ENCODE data around the gene SELENOO. TPM values are rescaled to one million over a fixed set of nuclear protein-coding genes. Genes with fewer than 3 reads are reported as not detected.

The SELENOO gene
- total and polyA plus RNA-seq, 2 donors (not counting 1 experiment from before 2014, with no cell fraction given): 62.1 to 74.6 TPM

- Histone ChIP-seq H3K27ac (ENCODE audit: low read length in 2 of 2) (no peak overlapping the region), H3K36me3 (replicated peaks in 1 of 2; ENCODE audit: control extremely low read depth in 1 of 2, control insufficient read depth in 1 of 2, extremely low read depth in 1 of 2, insufficient read depth in 2 of 2, low read length in 1 of 2) (peaks cover 0 to 65% of the 10 kb centered on the region in 2 experiments), H3K27me3 (replicated peaks in 1 of 4; ENCODE audit: control extremely low read depth in 1 of 4, control insufficient read depth in 3 of 4, insufficient read depth in 4 of 4, low read length in 3 of 4) (no peaks in the 10 kb centered on the region), H2AFZ (ENCODE audit: insufficient read depth, low read depth, low read length, poor library complexity, severe bottlenecking) (no peak overlapping the region), H3K9ac (ENCODE audit: low read length) (no peak overlapping the region), H3K79me2 (ENCODE audit: control insufficient read depth, insufficient read depth, low read length) (peaks cover 27% of the 10 kb centered on the region), H4K20me1 (ENCODE audit: control insufficient read depth, insufficient read depth, low read length, poor library complexity, severe bottlenecking) (peaks cover 68% of the 10 kb centered on the region), H3K4me3 (ENCODE audit: control extremely low read depth in 1 of 5, extremely low read depth in 1 of 5, insufficient read depth in 1 of 5, low read depth in 2 of 5, low read length in 4 of 5) (no peak overlapping the region), H3K9me3 (ENCODE audit: control extremely low read depth in 1 of 3, control insufficient read depth in 2 of 3, insufficient read depth in 1 of 3, low read length in 2 of 3) (no peaks in the 10 kb centered on the region), H3K4me1 (ENCODE audit: control insufficient read depth in 2 of 2, insufficient read depth in 2 of 2, low read length in 2 of 2) (peaks cover 4 to 9% of the 10 kb centered on the region in 2 donors), H3K4me2 (replicated peaks; ENCODE audit: low read depth, low read length, poor library complexity, severe bottlenecking) (no peak overlapping the region)
- H3K27me3 Mint-ChIP-seq: no peaks in the 10 kb centered on the region
- no peak overlapping the region for H3K27ac Mint-ChIP-seq
- ChIA-PET POLR2A (no interaction called here), CTCF (interaction anchor here (6.4 kb wide), 1 partner anchor 65 kb away, joined by 57 read pairs; no protein-coding TSS in a partner anchor)
- H3K4me1 Mint-ChIP-seq: peaks cover 13% of the 10 kb centered on the region
- intact Hi-C loops (cut with micrococcal nuclease): no loop called here
- no peak for ATAC-seq (ENCODE audit: low read depth)
- no peak for DNase-seq
- TF ChIP-seq EZH2 (IDR thresholded peaks at IDR 0.05; ENCODE audit: borderline replicate concordance, insufficient read depth, low read depth, low read length, poor library complexity, severe bottlenecking) (no peak), CTCF (IDR thresholded peaks at IDR 0.05) (no peak)
- H3K4me3 Mint-ChIP-seq: no peak overlapping the region
- 100% methylated on average over 4 of the region's 9 CpGs for WGBS (ENCODE audit: insufficient coverage)
- H3K9me3 Mint-ChIP-seq (ENCODE audit: insufficient read depth): no peaks in the 10 kb centered on the region
These were observed 12.5 kb downstream of the SELENOO start for GRCh38 chr22:50213263-50213662.

GRCh38 chr22:50215297-50216054, 14.7 kb downstream of the SELENOO start:
- Histone ChIP-seq H3K36me3 (replicated peaks in 1 of 2; ENCODE audit: control extremely low read depth in 1 of 2, control insufficient read depth in 1 of 2, extremely low read depth in 1 of 2, insufficient read depth in 2 of 2, low read length in 1 of 2) (peaks cover 0 to 68% of the 10 kb centered on the region in 2 experiments), H4K20me1 (ENCODE audit: control insufficient read depth, insufficient read depth, low read length, poor library complexity, severe bottlenecking) (peaks cover 46% of the 10 kb centered on the region), H3K27me3 (replicated peaks in 1 of 4; ENCODE audit: control extremely low read depth in 1 of 4, control insufficient read depth in 3 of 4, insufficient read depth in 4 of 4, low read length in 3 of 4) (no peaks in the 10 kb centered on the region), H2AFZ (ENCODE audit: insufficient read depth, low read depth, low read length, poor library complexity, severe bottlenecking) (no peak overlapping the region), H3K9me3 (ENCODE audit: control extremely low read depth in 1 of 3, control insufficient read depth in 2 of 3, insufficient read depth in 1 of 3, low read length in 2 of 3) (no peaks in the 10 kb centered on the region), H3K4me2 (replicated peaks; ENCODE audit: low read depth, low read length, poor library complexity, severe bottlenecking) (no peak overlapping the region), H3K9ac (ENCODE audit: low read length) (no peak overlapping the region), H3K4me3 (ENCODE audit: control extremely low read depth in 1 of 5, extremely low read depth in 1 of 5, insufficient read depth in 1 of 5, low read depth in 2 of 5, low read length in 4 of 5) (no peak overlapping the region), H3K27ac (ENCODE audit: low read length in 2 of 2) (no peak overlapping the region), H3K4me1 (ENCODE audit: control insufficient read depth in 2 of 2, insufficient read depth in 2 of 2, low read length in 2 of 2) (no peaks in the 10 kb centered on the region), H3K79me2 (ENCODE audit: control insufficient read depth, insufficient read depth, low read length) (peaks cover 21% of the 10 kb centered on the region)
- no peak overlapping the region for H3K4me3 Mint-ChIP-seq
- peaks cover 6% of the 10 kb centered on the region for H3K4me1 Mint-ChIP-seq
- ChIA-PET CTCF (interaction anchor here (0.8 to 6.4 kb wide), 2 partner anchors 67 to 158 kb away, joined by 3 to 57 read pairs; partner anchors contain the start of gene TTLL8), POLR2A (no interaction called here)
- no peaks in the 10 kb centered on the region for H3K9me3 Mint-ChIP-seq (ENCODE audit: insufficient read depth)
- H3K27me3 Mint-ChIP-seq: no peaks in the 10 kb centered on the region
- no peak for ATAC-seq (ENCODE audit: low read depth)
- no peak for TF ChIP-seq CTCF (IDR thresholded peaks at IDR 0.05)
- no peak for TF ChIP-seq EZH2 (IDR thresholded peaks at IDR 0.05; ENCODE audit: borderline replicate concordance, insufficient read depth, low read depth, low read length, poor library complexity, severe bottlenecking)
- 94% methylated on average over 12 of the region's 17 CpGs for WGBS (ENCODE audit: insufficient coverage)
- no peak for DNase-seq
- H3K27ac Mint-ChIP-seq: no peak overlapping the region
- intact Hi-C loops (cut with micrococcal nuclease): no loop called here
